Stimulated activated CD8-positive, alpha-beta memory T cell treated with anti-CD3 and anti-CD28 coated beads, Interleukin-4, amount 100 ng/mL, for 4 hours (primary cell): ENCODE results near the gene CDCP1.
"Not testable (repeated sequence)": the region's sequence is repeated elsewhere in the genome, so short reads cannot be mapped to it uniquely, and the experiment has no call there.

Source experiments
- DNase-seq, 2 donors: peaks; one replicate each; pipeline ENCODE4 v3.0.0-alpha.2; 2020; ENCODE audit warnings: low read depth in 2 of 2, low spot score in 1 of 2

CDCP1 gene

GRCh38 chr3:45084820-45085816, 61.1 kb downstream of the CDCP1 start:
- no peak for DNase-seq

DNA sequence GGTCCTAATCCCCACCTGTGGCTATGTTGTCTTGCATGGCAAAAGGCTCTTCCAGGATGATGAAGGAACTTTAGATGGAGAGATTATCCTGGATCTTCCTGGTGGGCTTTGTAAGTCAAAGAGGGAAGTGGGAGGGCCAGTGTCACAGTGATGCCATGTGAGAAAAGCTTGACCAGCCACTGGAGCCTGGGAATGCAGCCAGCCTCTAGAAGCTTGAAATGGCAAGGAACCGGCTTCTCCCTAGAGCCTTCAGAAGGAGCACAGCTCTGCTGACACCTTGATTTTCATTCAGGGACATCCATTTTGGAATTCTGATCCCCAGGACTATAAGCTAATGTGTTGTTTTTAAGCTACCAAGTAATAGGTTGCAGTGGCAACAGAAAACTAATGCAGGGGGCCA, 61.8 kb downstream of the CDCP1 start:
- no peak for DNase-seq

DNA sequence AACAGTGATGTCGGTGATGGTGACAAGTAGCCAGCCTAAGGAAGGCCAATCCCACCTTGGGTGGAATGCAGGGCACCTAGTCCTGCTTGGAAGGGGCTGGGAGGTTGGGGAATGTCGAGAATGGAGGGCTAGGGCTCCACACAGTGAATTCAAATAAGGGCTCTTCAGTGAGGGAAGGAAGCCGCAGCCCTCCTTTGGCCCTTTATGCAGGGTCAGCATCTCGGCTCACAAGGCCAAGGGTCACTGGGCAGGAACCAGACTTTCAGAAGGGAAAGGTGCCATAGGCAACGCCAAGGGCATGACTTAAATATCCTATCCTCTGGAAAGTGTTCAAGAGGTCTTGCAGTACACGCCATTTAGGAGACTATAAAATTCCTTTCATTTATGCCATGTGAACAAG, 63.2 kb downstream of the CDCP1 start:
- DNase-seq: no peak

GRCh38 chr3:45082142-45082538, 64.0 kb downstream of the CDCP1 start:
- DNase-seq: no peak

GRCh38 chr3:45081506-45082141, 64.6 kb downstream of the CDCP1 start:
- DNase-seq: no peak

- DNase-seq: no peak
These were observed 65.4 kb downstream of the CDCP1 start for GRCh38 chr3:45080824-45081223.

DNA sequence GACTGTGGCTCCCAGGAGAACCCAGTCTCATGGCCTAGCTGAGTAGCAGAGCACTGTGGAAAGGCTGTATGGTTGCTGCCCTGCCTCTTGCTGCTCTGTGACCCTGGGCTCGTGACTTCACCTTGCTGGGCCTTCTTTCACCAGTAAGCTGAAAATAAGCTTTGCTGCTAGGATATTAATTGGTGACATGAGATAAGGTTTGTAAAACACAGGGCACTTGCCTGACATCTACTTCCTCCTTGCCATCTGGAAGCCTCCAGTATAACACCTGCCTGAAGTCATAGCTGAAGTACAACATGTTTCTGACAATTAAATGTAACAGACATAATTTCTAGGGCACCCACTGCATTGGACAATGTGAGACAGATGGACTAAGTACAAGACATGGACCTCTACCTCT, 66.5 kb downstream of the CDCP1 start:
- DNase-seq: no peak

- no peak for DNase-seq
These were observed 67.2 kb downstream of the CDCP1 start for GRCh38 chr3:45078910-45079522.

- not testable (repeated sequence) for DNase-seq
These were observed 67.9 kb downstream of the CDCP1 start for GRCh38 chr3:45078256-45078655.

DNA sequence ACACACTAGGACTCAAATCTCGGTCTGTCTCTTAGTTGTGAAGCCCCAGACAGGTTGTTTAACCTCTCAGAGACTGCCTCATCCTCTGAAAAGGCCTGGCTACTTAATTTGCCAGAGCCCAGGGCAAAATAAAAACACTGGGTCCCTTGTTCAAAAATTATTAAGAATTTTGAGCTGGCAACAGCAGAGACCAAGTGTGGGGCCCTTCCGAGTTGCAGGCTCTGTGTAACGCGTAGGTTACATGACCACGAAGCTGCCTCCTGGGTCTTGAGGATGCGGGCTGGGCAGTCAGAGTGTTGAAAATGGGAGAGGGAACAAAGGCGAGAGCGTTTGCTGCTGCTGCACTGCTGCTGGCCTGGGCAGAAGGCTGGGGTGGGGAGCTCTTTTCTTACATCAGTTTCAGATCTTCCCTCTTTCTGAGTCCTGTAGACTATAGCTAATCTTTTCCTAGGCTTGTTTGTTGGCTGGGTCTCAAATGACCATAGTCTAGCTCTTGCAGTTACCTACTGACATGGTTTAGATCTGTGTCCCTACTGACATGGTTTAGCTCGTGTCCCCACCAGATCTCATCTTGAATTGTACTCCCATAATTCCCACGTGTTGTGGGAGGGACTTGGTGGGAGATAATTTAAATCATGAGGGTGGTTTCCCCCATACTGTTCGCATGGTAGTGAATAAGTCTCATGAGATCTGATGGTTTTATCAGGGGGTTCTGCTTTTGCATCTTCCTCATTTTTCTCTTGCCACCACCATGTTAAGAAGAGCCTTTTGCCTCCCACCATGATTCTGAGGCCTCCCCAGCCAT, 70.2 kb downstream of the CDCP1 start:
- no peak for DNase-seq

- DNase-seq: no peak
These were observed 75.1 kb downstream of the CDCP1 start for GRCh38 chr3:45071075-45071474.

- DNase-seq: no peak
These were observed 78.2 kb downstream of the CDCP1 start for GRCh38 chr3:45067941-45068340.

GRCh38 chr3:45067486-45067885, 78.7 kb downstream of the CDCP1 start:
- no peak for DNase-seq

- DNase-seq: no peak
These were observed 79.9 kb downstream of the CDCP1 start for GRCh38 chr3:45066109-45066801.

GRCh38 chr3:45065373-45065720, 80.8 kb downstream of the CDCP1 start:
- DNase-seq: no peak

GRCh38 chr3:45064512-45065372, 81.4 kb downstream of the CDCP1 start:
- peak in 1 of 2 donors; percentile 41 for DNase-seq

DNA sequence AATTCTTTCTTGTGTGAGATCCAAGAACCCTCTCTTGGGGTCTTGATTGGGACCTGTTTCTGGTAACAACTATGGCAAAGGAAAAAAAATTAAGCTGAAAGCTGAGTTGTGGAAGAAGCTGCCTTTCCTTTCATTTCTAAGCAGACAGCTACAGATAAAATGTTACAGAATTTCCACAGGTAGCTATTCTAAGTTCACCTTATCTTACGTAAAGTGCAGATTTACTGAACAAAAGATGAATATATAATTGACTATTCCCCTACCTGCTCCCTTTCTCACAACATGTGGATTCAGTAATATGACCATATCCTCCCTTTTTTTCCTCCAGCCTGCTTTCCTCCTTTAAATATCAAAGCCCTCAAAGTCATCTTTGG, 83.5 kb downstream of the CDCP1 start:
- no peak for DNase-seq

GRCh38 chr3:45060165-45060892, 85.8 kb downstream of the CDCP1 start:
- DNase-seq: no peak

- DNase-seq: no peak
These were observed 87.0 kb downstream of the CDCP1 start for GRCh38 chr3:45059132-45059531.
